ENCODE results near the gene NUP188. TPM values are rescaled to one million over a fixed set of nuclear protein-coding genes. Genes with fewer than 3 reads are reported as not detected.

The NUP188 gene
- total and polyA plus RNA-seq, 4 donors = 6.9 to 34.7 (median 19.2) TPM

- H3K9me3 ChIP-seq (ENCODE audit: control insufficient read depth in 4 of 4, low read length in 3 of 4) = no peaks in the 10 kb centered on the region
- 94% methylated on average over 11 of the region's 11 CpGs for WGBS
- no peak for DNase-seq (ENCODE audit: low spot score)
- H3K27ac ChIP-seq (ENCODE audit: low read depth in 1 of 2, low read length in 2 of 2) = no peak overlapping the region
- no peak overlapping the region for H3K4me3 ChIP-seq (ENCODE audit: low read depth in 1 of 3, low read length in 3 of 3)
- H3K9ac ChIP-seq (ENCODE audit: low read depth in 1 of 2, low read length in 2 of 2) = no peak overlapping the region
- peaks cover 0 to 19% (median 3%) of the 10 kb centered on the region in 4 donors for H3K36me3 ChIP-seq (ENCODE audit: control insufficient read depth in 4 of 4, insufficient read depth in 3 of 4, low read depth in 1 of 4, low read length in 3 of 4)
- H3K27me3 ChIP-seq (ENCODE audit: control insufficient read depth in 4 of 4, insufficient read depth in 4 of 4, low read length in 3 of 4) = no peaks in the 10 kb centered on the region
- TF ChIP-seq REST (IDR thresholded peaks at IDR 0.05) = no peak
- TF ChIP-seq FOXA2 (IDR thresholded peaks at IDR 0.05) = no peak
- no peak for TF ChIP-seq CTCF (IDR thresholded peaks at IDR 0.05; ENCODE audit: low read depth, low read length, missing input control)
- TF ChIP-seq RAD21 (IDR thresholded peaks at IDR 0.05) = no peak
- TF ChIP-seq NR2F2 (IDR thresholded peaks at IDR 0.05) = no peak
- no peak for TF ChIP-seq RXRA (IDR thresholded peaks at IDR 0.05)
- TF ChIP-seq SP1 (IDR thresholded peaks at IDR 0.05) = no peak
- H3K4me1 ChIP-seq (ENCODE audit: control insufficient read depth in 4 of 4, insufficient read depth in 4 of 4, low read length in 3 of 4) = peaks cover 0 to 8% (median 3%) of the 10 kb centered on the region in 4 donors
These were observed 64.3 kb downstream of the NUP188 start for GRCh38 chr9:129011761-129012181.

- no peak for DNase-seq (ENCODE audit: low spot score)
- WGBS = 94% methylated on average over 7 of the region's 7 CpGs
- peaks cover 0 to 19% (median 3%) of the 10 kb centered on the region in 4 donors for H3K36me3 ChIP-seq (ENCODE audit: control insufficient read depth in 4 of 4, insufficient read depth in 3 of 4, low read depth in 1 of 4, low read length in 3 of 4)
- TF ChIP-seq ATF3 (IDR thresholded peaks at IDR 0.05) (no peak), YY1 (IDR thresholded peaks at IDR 0.05) (no peak), CTCF (IDR thresholded peaks at IDR 0.05; ENCODE audit: low read depth, low read length, missing input control) (no peak), SP1 (IDR thresholded peaks at IDR 0.05) (no peak), HNF4A (conservative IDR thresholded peaks at IDR 0.05) (no peak), RAD21 (IDR thresholded peaks at IDR 0.05) (no peak), REST (IDR thresholded peaks at IDR 0.05) (no peak), EGR1 (IDR thresholded peaks at IDR 0.05; ENCODE audit: low read depth in 2 of 2) (no peak), JUND (IDR thresholded peaks at IDR 0.05) (no peak)
- no peak overlapping the region for H3K9ac ChIP-seq (ENCODE audit: low read depth in 1 of 2, low read length in 2 of 2)
- peaks cover 0 to 8% (median 3%) of the 10 kb centered on the region in 4 donors for H3K4me1 ChIP-seq (ENCODE audit: control insufficient read depth in 4 of 4, insufficient read depth in 4 of 4, low read length in 3 of 4)
- H3K27me3 ChIP-seq (ENCODE audit: control insufficient read depth in 4 of 4, insufficient read depth in 4 of 4, low read length in 3 of 4) = no peaks in the 10 kb centered on the region
- H3K9me3 ChIP-seq (ENCODE audit: control insufficient read depth in 4 of 4, low read length in 3 of 4) = no peaks in the 10 kb centered on the region
- H3K27ac ChIP-seq (ENCODE audit: low read depth in 1 of 2, low read length in 2 of 2) = no peak overlapping the region
- no peak overlapping the region for H3K4me3 ChIP-seq (ENCODE audit: low read depth in 1 of 3, low read length in 3 of 3)
These were observed 64.8 kb downstream of the NUP188 start for GRCh38 chr9:129012343-129012742.

Data from liver (tissue), 9 donors.